ENCODE results near the gene AJUBA.
"Not testable (repeated sequence)": the region's sequence is repeated elsewhere in the genome, so short reads cannot be mapped to it uniquely, and the experiment has no call there.

AJUBA gene

DNA sequence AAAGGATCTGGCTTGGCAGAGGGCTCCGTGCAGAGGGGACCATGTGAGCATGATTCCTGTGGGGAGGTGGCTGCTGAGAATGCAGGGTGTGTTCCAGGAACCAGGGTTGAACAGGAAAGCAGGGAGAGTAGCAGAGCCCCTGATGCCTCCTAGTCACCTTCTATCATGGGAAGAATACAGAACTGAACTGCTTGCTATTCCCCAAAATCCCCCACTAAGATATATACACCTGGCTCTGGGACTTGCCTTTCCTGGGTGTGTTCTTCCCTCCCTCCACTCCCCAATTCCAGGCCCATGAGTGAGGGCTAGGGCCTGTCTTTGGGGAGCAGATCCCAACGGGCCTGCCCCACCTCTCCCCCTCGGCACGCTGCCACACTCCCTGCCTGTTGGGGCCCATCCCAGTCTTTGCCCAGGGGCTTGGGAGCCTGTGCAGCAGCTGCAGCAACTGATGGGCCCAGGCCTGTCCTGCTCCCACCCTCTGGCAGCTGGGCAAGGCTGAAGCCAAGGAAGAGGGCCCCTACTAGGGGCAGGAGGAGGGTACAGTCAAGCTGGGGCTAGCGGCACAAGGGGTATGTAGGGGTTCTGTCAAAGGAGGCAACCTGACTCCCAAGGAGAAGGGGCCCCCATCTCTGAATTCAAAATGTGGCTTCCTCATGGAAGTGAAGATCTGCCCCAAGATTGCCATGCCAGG lies 3.2 kb downstream of the AJUBA start:
- DNase-seq = no peak

DNA sequence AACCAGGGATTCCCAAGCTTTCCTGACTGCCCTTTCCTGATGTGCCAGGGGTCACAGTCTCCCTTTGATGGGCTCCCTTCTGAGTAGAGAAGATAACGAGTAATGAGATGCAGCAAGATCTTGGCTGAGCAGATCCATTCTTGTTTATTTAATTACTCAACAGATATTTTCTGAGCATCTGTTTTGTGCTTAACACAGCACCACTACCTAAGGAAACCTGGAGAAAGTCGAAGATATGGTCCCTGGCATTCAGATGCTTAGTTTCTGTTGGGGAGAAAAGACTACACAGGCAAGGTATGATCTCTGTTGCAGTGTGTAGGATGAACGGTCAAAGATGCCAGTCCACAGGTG lies 3.9 kb downstream of the AJUBA start:
- no peak for DNase-seq

DNA sequence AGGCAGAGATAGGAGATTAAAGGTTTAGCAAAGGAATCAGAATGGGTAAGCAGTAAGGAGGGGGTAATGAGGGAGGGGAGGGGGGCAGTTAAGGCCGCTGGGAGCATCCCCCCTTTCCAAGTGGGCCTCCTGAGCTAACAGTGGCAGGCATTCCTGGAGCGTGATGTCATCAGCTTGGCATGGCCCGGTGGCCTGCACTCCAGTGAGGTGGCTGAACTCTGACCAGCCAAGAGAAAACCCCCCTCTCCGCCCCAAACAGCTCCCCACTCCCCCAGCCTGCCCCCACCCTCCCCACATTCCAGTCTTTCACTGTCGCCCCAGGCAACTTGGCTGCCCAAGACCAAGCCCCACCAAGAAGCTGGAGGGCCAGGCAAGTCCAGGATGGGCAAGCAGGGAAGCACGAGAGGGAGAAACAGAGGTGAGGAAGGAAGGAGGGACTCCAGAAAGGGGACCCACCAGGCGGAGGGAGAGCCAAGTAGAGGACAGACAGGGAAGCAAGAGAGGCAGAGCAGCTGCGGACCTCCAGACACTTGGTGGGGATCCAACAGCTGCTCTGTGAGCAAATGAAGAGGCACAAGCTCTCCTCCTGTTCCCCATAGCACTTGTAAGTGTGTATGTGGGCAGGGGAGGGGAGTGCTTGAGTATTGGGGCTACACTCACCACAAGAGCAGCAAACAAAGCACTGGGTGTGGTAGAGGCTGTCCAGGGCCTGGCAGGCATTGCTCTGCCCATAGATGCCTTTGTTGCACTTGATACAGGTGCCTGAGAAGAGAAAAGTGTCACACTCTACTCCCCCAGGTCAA lies 4.5 kb downstream of the AJUBA start:
- DNase-seq = peak; percentile 59

DNA sequence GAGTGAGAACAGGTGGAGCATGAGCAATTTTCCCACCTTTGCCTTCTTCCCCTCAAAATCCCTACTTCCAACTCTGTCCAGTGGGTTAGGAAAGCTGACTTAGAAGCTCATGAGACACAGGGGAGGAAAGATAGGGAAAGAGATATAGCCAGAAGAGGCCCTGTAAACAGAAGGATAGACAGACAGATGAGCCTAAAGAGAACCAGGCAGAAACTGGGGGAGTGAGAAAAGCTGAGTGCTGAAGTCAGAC lies 5.0 kb downstream of the AJUBA start:
- peak; percentile 30 for DNase-seq

DNA sequence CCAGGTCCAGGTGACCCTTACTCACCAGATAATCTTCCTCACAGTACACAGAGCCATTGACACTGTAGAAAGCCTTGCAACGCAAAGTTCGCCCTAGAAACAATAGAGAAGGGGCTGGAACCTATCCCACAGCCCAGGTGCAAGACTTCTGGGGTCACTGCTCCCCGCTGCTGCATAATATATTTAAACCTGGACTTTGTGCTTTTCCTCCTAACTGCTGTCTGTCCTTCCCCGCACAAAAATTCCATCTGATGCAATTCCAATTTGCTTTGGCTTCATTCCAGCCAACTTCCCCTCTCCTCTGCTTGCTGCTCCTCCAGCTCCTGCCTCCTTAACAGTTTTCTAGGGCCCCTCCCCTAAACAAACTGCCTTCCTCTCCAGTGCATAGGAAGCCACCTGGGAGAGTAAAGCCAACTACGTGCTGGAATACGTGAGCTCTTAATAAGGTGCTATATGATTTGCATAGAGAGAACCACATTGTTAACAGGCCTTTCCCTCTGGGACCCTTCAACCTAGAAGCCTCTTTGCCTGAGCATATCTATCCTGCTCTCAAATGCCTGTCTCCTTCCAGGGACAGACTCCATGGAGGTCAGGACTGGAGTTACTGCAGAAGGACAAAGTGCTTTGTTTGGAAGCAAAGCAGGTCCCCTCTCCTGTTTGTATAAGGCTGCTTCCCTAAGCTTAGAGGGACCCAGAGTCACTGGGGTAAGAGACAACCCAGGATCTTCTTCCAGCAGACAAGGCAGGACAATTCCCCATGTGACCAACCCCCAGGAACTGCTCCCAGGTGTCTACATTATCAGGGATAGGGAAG lies 5.5 kb downstream of the AJUBA start:
- DNase-seq = peak; percentile 82

DNA sequence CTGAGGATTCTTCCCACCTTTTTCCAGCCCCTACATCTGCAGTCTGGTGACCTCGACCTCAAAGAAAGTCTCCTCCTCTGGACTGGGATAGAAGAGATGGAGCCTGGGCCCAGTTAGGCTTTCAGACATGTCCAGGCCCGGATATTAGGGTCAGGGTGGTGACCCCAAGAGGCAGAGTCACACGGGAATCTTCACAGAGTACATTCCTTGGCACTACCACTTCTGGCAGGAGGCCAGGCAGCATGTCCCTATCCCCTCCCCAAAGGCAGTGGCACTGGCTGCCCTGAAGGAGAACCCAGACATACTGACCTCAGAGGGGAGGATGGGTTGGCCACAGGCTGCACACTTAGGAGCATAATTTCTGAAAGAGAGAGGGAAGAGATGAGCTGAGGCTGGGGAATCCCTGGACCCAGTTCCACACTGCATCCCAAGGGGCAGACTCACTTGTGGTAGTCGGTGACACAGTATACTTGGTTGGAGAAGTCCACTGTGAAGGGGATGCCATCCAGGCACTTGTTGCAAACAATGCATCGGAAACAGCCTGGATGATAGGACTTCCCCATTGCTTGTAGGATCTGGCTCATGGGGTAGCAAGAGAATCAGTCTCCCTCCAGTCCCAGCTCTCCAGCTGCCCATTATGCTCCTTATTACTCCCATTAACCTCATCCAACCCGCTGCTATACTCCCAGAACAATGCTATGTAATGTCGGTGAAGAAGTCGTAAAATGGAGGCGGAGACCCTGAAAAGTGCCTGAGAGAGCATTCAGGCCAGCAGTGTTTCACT lies 7.6 kb downstream of the AJUBA start:
- DNase-seq = no peak

DNA sequence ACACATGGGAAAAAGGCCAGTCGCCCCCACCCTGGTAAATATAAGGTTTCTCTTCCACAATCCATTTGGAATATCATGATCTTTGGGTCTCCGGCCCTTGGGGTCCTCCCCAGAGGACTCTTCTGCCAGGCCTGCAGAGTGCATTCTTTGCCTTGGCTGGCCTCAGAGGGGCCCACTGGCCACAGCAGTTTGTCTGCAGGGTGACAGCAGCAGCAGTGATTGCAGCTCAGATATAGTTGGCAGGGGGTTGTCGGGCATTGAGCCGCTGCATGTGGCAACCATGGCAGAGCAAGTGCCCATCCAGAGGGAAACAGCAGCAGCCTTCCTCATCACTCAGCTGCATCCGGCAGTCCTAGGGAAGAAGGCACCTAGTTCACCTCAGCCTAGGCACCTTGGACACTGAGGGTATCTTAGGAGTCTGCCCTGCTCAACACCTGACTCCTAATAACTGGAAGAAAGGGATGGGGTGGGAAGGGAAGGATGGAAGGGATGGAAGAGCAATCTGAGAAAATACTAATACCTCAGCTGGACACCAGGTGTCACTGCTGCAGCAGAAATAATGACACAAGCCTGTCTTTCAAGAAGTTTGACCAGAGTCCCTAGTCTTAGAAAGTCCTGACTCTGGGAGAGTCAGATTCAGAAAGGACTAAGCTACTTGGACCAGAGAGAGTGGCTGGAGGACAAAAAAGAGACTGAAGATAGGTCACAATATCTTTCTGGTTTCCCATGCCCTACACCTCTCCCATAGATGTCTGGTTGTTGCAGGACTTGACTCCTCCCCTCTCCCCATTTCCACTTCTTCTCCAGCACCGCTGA lies 8.9 kb downstream of the AJUBA start:
- DNase-seq = peak; percentile 66

DNA sequence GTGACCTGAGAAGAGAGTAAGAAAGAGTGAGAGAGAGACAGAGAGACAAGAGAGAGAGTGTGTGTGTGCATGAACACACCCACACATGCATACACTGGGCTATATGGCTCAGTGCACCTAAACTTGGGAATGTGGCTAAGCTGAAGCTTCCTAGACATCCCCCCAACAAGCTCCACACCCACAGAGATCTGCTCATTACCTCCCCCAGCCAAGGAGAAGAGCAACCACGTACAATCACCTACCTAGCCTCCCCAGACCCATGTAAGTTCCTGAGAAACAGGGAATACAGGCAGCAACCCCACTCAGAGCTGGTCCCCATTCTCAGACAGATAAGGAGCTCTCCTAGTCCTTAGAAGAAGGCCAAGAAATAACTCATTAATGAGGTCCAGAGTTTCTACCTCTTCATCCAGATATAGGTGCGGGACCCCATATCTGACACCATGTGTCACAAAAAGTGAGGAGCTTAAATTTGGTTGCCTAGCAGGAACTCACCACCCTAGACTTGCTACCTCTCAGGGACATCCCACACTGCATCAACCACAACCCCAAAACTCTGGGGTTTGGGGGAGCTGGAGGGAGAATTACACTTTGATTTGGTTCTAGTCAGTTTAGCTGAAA lies 9.9 kb downstream of the AJUBA start:
- no peak for DNase-seq

DNA sequence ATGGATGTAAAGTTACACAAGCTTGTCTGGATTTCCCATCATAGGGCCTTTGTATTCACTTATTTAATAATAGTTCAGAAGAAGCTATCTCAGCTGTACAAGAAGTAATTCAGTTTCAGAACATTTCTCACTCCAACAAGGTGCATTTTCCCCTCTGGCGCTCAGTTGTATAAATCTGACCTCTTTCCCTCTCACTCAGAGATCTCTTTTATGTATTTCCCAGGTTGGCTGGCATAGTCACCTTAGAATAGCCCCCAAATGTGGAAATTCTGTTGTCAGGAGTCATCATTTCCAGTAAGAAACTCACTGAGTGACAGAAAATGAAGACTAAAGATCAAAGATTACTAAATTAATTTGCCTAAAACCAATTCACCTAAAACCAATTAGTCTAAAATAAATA lies 11.2 kb downstream of the AJUBA start:
- DNase-seq = no peak

DNA sequence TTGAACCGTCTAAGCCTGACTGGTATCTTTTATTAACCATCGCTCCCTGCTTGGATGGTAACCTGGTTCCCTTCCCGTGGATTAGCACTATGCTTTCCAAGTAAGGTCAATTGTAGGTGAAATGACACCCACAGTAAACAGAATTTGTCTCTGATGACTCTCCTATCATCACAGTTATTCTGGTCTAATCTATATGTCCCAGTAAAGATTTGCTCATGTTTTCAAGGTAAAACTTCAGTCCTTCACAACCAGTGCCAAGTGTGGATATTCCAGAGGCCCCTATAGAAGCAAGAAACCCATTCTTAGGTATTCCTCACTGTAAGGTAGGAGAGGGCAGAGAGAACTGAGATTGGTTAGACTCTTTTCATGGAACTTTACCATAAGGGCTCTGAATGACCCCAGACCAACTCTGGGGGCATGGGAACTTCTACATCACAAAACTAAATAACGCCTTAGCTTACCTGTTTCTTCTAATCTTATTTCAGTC lies 15.5 kb downstream of the AJUBA start:
- DNase-seq = no peak

DNA sequence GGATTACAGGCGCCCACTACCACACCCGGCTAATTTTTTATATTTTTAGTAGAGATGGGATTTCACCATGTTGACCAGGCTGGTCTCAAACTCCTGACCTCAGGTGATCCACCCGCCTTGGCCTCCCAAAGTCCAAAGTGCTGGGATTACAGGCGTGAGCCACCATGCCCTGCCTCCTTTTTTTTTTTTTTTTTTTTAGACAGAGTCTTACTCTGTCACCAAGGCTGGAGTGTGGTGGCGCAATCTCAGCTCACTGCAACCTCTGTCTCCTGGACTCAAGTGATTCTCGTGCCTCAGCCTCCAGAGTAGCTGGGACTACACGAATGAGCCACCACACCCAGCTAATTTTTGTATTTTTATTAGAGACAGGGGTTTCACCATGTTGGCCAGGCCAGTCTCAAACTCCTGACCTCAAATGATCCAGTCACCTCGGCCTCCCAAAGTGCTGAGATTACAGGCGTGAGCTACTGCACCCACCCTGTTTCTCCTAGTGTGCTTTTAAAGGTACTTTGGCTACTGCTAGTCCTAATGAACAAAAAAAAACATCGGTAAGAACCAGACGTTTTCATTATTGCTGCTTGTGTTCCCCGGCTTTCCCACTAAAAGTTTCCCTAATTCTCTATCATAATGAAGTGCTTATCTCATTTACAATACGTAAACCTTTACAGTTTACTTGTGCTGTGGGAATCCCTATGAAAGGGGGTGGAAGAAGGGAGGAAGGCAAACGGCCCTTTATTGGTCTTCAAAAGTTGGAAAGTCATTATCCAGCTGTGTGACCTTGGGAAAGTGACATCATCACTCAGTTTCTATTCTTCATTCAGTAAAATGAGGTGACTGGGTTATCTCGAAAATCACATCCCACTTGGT lies 16.2 kb downstream of the AJUBA start:
- DNase-seq = not testable (repeated sequence)

DNA sequence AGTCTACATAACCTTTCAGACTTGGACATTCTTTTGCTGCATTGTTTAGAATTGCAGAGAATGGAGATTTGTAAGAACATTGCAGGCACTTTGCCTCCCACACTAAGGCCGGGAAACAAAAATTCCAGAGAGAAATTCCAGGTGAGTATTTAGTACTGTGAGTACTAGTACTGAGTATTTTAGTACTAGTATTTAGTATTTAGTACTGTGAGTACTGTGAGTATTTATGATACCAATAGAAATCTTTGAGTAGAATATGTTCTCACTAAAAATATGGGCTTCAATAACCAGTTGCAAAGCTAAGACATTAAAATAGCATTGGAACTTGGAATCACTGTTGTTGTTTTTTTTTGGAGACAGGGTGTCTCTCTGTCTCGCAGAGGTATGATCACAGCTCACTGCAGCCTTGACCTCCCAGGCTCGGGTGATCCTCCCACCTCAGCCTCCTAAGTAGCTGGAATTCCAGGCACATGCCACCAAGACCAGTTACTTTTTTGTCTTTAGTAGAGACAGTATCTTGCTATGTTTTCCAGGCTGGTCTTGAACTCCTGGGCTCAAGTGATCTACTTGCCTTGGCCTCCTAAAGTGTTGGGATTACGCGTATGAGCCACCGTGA lies 20.2 kb downstream of the AJUBA start:
- DNase-seq = no peak

DNA sequence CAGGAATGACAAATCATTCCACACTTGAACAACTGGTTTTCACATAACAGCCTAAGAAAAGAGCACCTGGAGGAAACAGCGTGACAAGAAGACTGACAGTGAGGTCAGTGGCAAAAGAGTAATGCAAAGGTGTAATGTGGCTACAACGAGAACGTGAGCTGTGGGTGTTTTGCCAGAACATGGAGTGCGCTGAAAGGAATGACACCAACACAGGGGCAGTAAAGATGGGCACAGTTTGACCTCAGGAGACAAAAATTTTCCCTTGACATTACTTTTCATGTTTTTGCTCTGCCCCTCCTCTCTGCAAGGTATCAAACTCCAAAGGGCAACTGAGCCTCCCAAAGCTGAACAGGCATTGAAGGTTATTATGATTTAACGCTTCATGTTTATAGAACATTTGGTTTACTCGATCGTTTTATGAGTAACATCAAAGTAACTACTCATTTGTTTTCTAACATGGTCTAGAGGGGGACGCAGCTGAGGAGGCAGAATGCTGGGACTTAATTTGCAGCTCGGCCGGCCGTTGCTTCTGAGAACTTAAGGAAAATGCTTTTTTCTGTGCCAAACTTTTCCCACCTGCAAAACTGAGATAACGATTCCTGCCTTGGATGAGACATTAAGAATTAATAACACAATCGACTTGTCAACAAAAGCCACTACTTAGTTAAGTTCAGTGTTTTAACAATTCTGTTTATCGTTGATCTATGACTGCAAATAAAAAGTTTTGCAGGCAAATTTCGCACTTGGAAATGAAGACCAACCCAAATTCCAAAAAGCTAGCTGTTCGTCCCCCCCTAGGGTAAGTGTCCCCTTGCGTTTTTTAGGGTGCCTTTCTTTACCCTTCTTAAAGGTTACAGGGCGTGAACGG lies 26.4 kb downstream of the AJUBA start:
- DNase-seq = peak; percentile 63

DNA sequence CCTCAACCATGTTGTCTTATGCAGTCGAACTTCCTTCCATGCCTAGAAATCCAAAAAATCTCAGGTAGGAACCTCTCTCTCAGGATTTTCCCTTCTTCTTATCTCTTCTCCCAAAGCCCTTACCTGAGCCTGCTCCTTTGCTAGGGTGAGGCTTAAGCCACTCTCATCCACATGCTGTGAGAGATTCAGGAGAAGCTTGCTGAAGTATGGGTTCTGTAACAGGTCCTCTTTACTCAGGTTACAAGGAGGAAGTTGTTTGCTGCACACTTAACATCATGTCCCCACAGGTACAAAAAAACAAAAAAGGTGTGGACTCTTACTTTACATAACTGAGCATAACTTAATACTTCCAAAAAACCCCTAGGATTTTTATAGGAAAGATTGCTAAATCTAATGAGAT lies 29.9 kb downstream of the AJUBA start:
- no peak for DNase-seq

DNA sequence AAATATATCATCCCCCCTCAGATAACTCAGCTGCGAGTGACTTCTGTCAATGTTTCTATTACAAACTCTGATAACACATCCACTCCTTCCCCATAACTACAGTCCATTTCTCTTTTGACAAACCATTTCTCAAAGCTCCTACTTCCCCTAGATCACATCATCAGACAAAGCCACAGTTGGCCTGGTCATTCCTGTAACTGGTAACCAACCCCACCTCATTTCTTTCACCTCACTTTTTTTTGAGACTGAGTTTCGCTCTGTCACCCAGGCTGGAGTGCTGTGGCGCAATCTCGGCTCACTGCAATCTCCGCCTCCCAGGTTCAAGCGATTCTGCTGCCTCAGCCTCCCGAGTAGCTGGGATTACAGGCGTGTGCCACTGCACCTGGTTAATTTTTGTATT lies 30.6 kb downstream of the AJUBA start:
- DNase-seq = not testable (repeated sequence)

DNA sequence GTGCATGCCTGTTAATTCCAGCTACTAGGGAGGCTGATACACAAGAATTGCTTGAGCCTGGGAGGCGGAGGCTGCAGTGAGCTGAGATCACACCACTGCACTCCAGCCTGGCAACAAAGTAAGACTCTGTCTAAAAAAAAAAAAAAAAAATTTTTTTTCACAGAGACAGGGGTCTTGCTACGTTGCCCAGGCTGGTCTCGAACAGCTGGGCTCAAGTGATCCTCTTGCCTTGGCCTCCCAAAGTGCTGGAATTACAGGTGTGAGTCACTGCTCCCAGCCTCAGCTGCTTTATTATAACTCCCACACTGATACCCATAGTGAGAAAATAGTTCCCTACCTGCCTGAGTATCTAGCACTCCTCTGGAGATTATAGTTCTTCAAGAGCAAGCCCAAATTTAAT lies 36.7 kb downstream of the AJUBA start:
- no peak for DNase-seq

DNA sequence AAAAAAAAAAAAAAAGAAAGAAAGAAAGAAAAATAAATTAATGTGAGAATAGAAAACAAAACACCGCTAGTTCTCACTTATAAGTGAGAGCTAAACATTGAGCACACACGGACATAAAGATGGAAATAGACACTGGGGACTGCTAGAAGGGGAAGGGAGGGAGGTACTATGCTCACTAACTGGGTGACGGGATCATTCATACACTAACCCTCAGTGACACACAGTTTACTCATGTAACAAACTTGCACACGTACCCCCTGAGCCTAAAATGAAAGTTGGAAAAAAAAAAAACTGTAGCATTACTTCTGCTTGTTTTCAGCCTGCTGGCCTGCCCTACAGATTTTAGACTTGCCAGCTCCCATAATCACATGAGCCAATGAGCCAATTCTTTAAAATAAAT lies 42.7 kb downstream of the AJUBA start:
- no peak for DNase-seq

DNA sequence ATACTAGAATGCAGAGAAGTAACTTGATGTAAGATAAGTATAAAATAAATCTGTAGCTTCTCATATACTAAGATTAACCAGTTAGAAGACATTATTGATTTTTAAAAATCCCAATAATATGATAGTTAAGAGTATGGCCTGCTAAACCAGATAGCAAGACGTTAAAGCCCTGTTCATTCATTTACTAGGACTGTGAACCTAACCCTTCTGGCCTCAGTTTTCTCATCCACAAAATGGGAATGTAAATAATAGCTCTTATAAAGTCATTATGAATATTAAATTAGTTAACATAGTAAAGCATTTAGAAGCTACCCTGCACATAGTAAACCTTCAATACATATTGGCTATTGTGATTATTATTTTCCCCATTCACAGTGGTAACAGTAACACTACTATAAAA lies 47.2 kb downstream of the AJUBA start:
- no peak for DNase-seq

DNA sequence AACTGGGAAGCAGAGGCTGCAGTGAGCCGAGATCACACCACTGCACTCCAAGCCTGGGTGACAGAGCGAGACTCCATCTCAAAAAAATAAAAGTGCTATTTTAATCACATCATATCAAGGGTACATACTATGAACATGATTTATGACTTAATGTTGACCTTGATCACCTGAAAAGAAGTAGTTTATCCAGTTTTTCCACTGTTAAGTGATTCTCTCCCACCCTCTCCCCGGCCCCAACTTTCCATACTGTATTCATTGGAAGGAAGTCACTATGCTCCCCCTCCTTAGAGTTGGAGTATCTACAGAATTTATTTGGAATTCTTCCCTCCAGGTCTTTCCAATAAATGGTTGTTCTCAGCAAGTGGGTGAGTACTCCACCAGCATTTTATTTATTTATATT lies 50.2 kb downstream of the AJUBA start:
- DNase-seq = no peak
